MM.1S (cell line): ENCODE results near the gene CIDEC.
"Not testable (repeated sequence)": the region's sequence is repeated elsewhere in the genome, so short reads cannot be mapped to it uniquely, and the experiment has no call there.

ENCODE experiments used
- EZH2 ChIP-seq: fragments of 300-600 bp; sonication (generic); optimal IDR thresholded peaks from 2 replicates; pipeline ENCODE3; 2017; ENCODE audit warnings: low read depth, mild to moderate bottlenecking, antibody characterized with exemption, low read length, mixed read lengths
- TF ChIP-seq, protein P1 (sequence below): fragments of 300-600 bp; sonication (generic); IDR thresholded peaks from 2 replicates; pipeline ENCODE4 v1.5.1; 2016; ENCODE audit warnings: antibody characterized with exemption, low read length, mixed read lengths

GRCh38 chr3:9847870-9848269 lies 32.2 kb downstream of the CIDEC start:
- TF ChIP-seq, protein P1, sequence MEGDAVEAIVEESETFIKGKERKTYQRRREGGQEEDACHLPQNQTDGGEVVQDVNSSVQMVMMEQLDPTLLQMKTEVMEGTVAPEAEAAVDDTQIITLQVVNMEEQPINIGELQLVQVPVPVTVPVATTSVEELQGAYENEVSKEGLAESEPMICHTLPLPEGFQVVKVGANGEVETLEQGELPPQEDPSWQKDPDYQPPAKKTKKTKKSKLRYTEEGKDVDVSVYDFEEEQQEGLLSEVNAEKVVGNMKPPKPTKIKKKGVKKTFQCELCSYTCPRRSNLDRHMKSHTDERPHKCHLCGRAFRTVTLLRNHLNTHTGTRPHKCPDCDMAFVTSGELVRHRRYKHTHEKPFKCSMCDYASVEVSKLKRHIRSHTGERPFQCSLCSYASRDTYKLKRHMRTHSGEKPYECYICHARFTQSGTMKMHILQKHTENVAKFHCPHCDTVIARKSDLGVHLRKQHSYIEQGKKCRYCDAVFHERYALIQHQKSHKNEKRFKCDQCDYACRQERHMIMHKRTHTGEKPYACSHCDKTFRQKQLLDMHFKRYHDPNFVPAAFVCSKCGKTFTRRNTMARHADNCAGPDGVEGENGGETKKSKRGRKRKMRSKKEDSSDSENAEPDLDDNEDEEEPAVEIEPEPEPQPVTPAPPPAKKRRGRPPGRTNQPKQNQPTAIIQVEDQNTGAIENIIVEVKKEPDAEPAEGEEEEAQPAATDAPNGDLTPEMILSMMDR: not testable (repeated sequence)
- TF ChIP-seq EZH2: not testable (repeated sequence)
